B cell (primary cell): ENCODE measurements around the gene TOX2. TPM values are rescaled to one million over a fixed set of nuclear protein-coding genes. Genes with fewer than 3 reads are reported as not detected.

Experiments
- ATAC-seq: fragments of 200-7000 bp; cut with Tn5 transposase; one replicate; pipeline ENCODE4 v1.10.0; 2021; ENCODE audit warnings: low read depth, mild to moderate bottlenecking, moderate number of reproducible peaks, moderate library complexity
- CTCF ChIA-PET: fragments of 350-600 bp; sonication (Branson Sonifier 250); formaldehyde crosslinking; loops from one replicate; lab custom pipeline; 2021; ENCODE audit warnings: antibody characterized with exemption, inconsistent platforms; lab: Charles Lee
- POLR2A ChIA-PET: fragments of 350-600 bp; sonication (Branson Sonifier 250); formaldehyde crosslinking; loops from one replicate; lab custom pipeline; 2021; ENCODE audit warnings: antibody characterized with exemption; lab: Charles Lee
- DNase-seq: peaks from one replicate; pipeline ENCODE4 v3.0.0; 2013
- H2AFZ ChIP-seq: 2 replicates; pipeline ENCODE4 v1.6.1; 2012; ENCODE audit warnings: mild to moderate bottlenecking, low read depth, low read length; ENCODE audit not compliant: insufficient read depth, poor library complexity, severe bottlenecking
- H3K27ac ChIP-seq, 2 donors: 1 replicate in 1 of 2; 2 replicates in 1 of 2; pipeline ENCODE4 v1.5.1; 2012 to 2013; ENCODE audit warnings: low read length in 2 of 2, mild to moderate bottlenecking in 2 of 2, moderate library complexity in 1 of 2
- H3K27me3 ChIP-seq, 4 experiments: fragments of 200-600 bp in 1 of 4; sonication (generic) in 1 of 4; replicated peaks in 1 of 4; 1 replicate in 2 of 4; 2 replicates in 2 of 4; pipeline versions ENCODE4 v1.6.1 to v1.7.0; 2013 to 2016; ENCODE audit warnings: low read length in 3 of 4, mild to moderate bottlenecking in 2 of 4, mixed read lengths in 1 of 4, moderate library complexity in 1 of 4; ENCODE audit not compliant: insufficient read depth in 4 of 4, control insufficient read depth in 3 of 4; ENCODE audit errors: control extremely low read depth in 1 of 4
- H3K36me3 ChIP-seq, 2 experiments: replicated peaks in 1 of 2; 1 replicate in 1 of 2; 2 replicates in 1 of 2; pipeline versions ENCODE4 v1.6.1 to v1.7.1; 2013; ENCODE audit warnings: low read length in 1 of 2; ENCODE audit not compliant: insufficient read depth in 2 of 2, control insufficient read depth in 1 of 2; ENCODE audit errors: control extremely low read depth in 1 of 2, extremely low read depth in 1 of 2
- H3K4me1 ChIP-seq, 2 donors: fragments of 200-600 bp in 1 of 2; sonication (generic) in 1 of 2; 1 replicate in 1 of 2; 2 replicates in 1 of 2; pipeline versions ENCODE4 v1.5.1 to v1.6.1; 2013 to 2017; ENCODE audit warnings: low read length in 2 of 2; ENCODE audit not compliant: control insufficient read depth in 2 of 2, insufficient read depth in 2 of 2
- H3K4me2 ChIP-seq: replicated peaks from 2 replicates; pipeline ENCODE3; 2012; ENCODE audit warnings: mild to moderate bottlenecking, low read depth, low read length; ENCODE audit not compliant: poor library complexity, severe bottlenecking
- H3K4me3 ChIP-seq, 5 experiments: fragments of 200-600 bp in 1 of 5; sonication (generic) in 1 of 5; 1 replicate in 3 of 5; 2 replicates in 2 of 5; pipeline versions ENCODE4 v1.5.1 to v1.7.0; 2011 to 2016; ENCODE audit warnings: low read length in 4 of 5, mild to moderate bottlenecking in 4 of 5, low read depth in 2 of 5, control low read depth in 1 of 5, moderate library complexity in 1 of 5; ENCODE audit not compliant: insufficient read depth in 1 of 5; ENCODE audit errors: control extremely low read depth in 1 of 5, extremely low read depth in 1 of 5
- H3K79me2 ChIP-seq: fragments of 200-600 bp; sonication (generic); one replicate; pipeline ENCODE4 v1.6.0; 2016; ENCODE audit warnings: low read length; ENCODE audit not compliant: control insufficient read depth, insufficient read depth
- H3K9ac ChIP-seq: fragments of 200-600 bp; sonication (generic); 2 replicates; pipeline ENCODE4 v1.6.1; 2017; ENCODE audit warnings: mild to moderate bottlenecking, low read length, moderate library complexity
- H3K9me3 ChIP-seq, 3 donors: one replicate each; pipeline versions ENCODE4 v1.6.1 to v1.7.1; 2013; ENCODE audit warnings: low read length in 2 of 3; ENCODE audit not compliant: control insufficient read depth in 2 of 3, insufficient read depth in 1 of 3; ENCODE audit errors: control extremely low read depth in 1 of 3
- H4K20me1 ChIP-seq: 2 replicates; pipeline ENCODE4 v1.6.0; 2012; ENCODE audit warnings: mild to moderate bottlenecking, low read length; ENCODE audit not compliant: insufficient read depth, control insufficient read depth, poor library complexity, severe bottlenecking
- H3K27ac Mint-ChIP-seq: one replicate; pipeline ENCODE4 v1.8.0; 2021; ENCODE audit warnings: mixed read lengths
- H3K27me3 Mint-ChIP-seq: one replicate; pipeline ENCODE4 v1.8.0; 2021; ENCODE audit warnings: mixed read lengths
- H3K4me1 Mint-ChIP-seq: one replicate; pipeline ENCODE4 v1.8.0; 2021; ENCODE audit warnings: mixed read lengths
- H3K4me3 Mint-ChIP-seq: one replicate; pipeline ENCODE4 v1.8.0; 2021; ENCODE audit warnings: mixed read lengths
- H3K9me3 Mint-ChIP-seq: one replicate; pipeline ENCODE4 v1.8.0; 2022; ENCODE audit warnings: mixed read lengths; ENCODE audit not compliant: insufficient read depth
- EZH2 ChIP-seq: IDR thresholded peaks from 2 replicates; pipeline ENCODE4 v1.6.1; 2012; ENCODE audit warnings: borderline replicate concordance, low read depth, mild to moderate bottlenecking, moderate library complexity, low read length; ENCODE audit not compliant: insufficient read depth, poor library complexity, severe bottlenecking
- WGBS: methylation state at CpG from one replicate; pipeline ENCODE4 v1.1.5; 2013; ENCODE audit warnings: missing lambda C conversion rate; ENCODE audit not compliant: insufficient coverage; 5-methylcytosine and 5-hydroxymethylcytosine counted together
- intact Hi-C: fragments of 100-400 bp; cut with micrococcal nuclease; formaldehyde crosslinking; loops from one replicate; pipeline ENCODE4 v1.10.0; 2022
- polyA plus RNA-seq: library from polyadenylated mRNA; depleted of rRNA; stranded (reverse); fragments of >200 nt; gene quantifications from 2 replicates; pipeline ENCODE4 v1.2.3, GENCODE V29; 2012
- total RNA-seq, 2 donors: library from RNA; stranded (reverse); fragments of 120-200 nt in 1 of 2; gene quantifications; 1 replicate in 1 of 2; 2 replicates in 1 of 2; pipeline versions ENCODE4 v1.2.3 to v1.2.4, GENCODE V29; 2013 to 2022
- TF ChIP-seq, protein P1 (sequence below): fragments of 200-600 bp; IDR thresholded peaks from one replicate; pipeline ENCODE4 v1.8.0; 2022; ENCODE audit warnings: antibody characterized with exemption, mild to moderate bottlenecking

Gene TOX2
- total and polyA plus RNA-seq, 2 donors (not counting 1 experiment from before 2014, with no cell fraction given), result 1.2 to 4.1 TPM

DNA sequence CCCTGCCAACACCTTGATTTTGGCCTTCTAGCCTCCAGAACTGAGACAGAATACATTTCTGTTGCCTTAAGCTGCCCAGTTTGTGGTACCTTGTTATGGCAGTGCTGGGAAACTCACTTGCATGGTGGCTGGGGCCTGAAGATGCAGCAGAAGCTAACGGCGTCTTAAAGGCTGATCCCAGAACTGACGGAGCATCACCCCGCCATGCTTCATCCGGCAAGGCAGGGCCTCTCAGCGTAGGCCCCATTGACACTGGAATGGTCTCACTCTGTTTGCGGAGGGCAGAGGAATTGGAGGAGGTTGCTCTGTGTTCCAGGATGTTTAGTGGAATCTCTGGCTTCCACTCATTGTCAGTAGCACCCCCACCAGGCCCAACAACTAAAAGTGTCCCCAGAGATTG, 170.2 kb downstream of the TOX2 start:
- CTCF ChIA-PET, result interaction anchor here (8.3 kb wide), 1 partner anchor 335 kb away, joined by 135 read pairs; no protein-coding TSS in a partner anchor
- no peak overlapping the region for H2AFZ ChIP-seq
- intact Hi-C loops, result no loop called here

More for the DNA sequence above, 170.2 kb downstream of the TOX2 start:
- H3K4me3 ChIP-seq, result no peak overlapping the region
- H4K20me1 ChIP-seq, result no peaks in the 10 kb centered on the region
- no peak for TF ChIP-seq EZH2
- TF ChIP-seq, protein P1, sequence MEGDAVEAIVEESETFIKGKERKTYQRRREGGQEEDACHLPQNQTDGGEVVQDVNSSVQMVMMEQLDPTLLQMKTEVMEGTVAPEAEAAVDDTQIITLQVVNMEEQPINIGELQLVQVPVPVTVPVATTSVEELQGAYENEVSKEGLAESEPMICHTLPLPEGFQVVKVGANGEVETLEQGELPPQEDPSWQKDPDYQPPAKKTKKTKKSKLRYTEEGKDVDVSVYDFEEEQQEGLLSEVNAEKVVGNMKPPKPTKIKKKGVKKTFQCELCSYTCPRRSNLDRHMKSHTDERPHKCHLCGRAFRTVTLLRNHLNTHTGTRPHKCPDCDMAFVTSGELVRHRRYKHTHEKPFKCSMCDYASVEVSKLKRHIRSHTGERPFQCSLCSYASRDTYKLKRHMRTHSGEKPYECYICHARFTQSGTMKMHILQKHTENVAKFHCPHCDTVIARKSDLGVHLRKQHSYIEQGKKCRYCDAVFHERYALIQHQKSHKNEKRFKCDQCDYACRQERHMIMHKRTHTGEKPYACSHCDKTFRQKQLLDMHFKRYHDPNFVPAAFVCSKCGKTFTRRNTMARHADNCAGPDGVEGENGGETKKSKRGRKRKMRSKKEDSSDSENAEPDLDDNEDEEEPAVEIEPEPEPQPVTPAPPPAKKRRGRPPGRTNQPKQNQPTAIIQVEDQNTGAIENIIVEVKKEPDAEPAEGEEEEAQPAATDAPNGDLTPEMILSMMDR, result no peak
- H3K9me3 Mint-ChIP-seq, result no peaks in the 10 kb centered on the region
- no peaks in the 10 kb centered on the region for H3K79me2 ChIP-seq
- H3K36me3 ChIP-seq, result no peaks in the 10 kb centered on the region
- POLR2A ChIA-PET, result interaction anchor here (0.7 kb wide), 1 partner anchor 49 kb away, joined by 3 read pairs; no protein-coding TSS in a partner anchor
- no peak overlapping the region for H3K27ac Mint-ChIP-seq
- H3K9me3 ChIP-seq, result peaks cover 0 to 4% (median 0%) of the 10 kb centered on the region in 3 donors
- no peak for DNase-seq
- H3K27me3 ChIP-seq, result peaks cover 0 to 3% (median under 1%) of the 10 kb centered on the region in 4 experiments
- H3K4me3 Mint-ChIP-seq, result no peak overlapping the region
- no peak overlapping the region for H3K27ac ChIP-seq
- peaks cover 8% of the 10 kb centered on the region for H3K27me3 Mint-ChIP-seq
- H3K4me2 ChIP-seq, result no peak overlapping the region
- ATAC-seq, result no peak
- peaks cover 5% of the 10 kb centered on the region for H3K4me1 Mint-ChIP-seq
- H3K4me1 ChIP-seq, result no peaks in the 10 kb centered on the region
- no peak overlapping the region for H3K9ac ChIP-seq
- WGBS, result 100% methylated on average over 7 of the region's 7 CpGs
